NCI-H1105 (cell line): ENCODE data around the gene CTCFL.
"Not testable (repeated sequence)": the region's sequence is repeated elsewhere in the genome, so short reads cannot be mapped to it uniquely, and the experiment has no call there.

Experiments
- DNase-seq: peaks from one replicate; lab custom pipeline; 2025; lab: John Stamatoyannopoulos, UW

The CTCFL gene

GRCh38 chr20:57480444-57481160, 44.3 kb downstream of the CTCFL start:
- DNase-seq: no peak

GRCh38 chr20:57479196-57479595, 45.7 kb downstream of the CTCFL start:
- no peak for DNase-seq

- no peak for DNase-seq
Measured at GRCh38 chr20:57478176-57478575, 46.8 kb downstream of the CTCFL start.

GRCh38 chr20:57476641-57477461, 48.1 kb downstream of the CTCFL start:
- no peak for DNase-seq

GRCh38 chr20:57476084-57476526, 48.8 kb downstream of the CTCFL start:
- DNase-seq: no peak

- no peak for DNase-seq
Measured at GRCh38 chr20:57475388-57476083, 49.4 kb downstream of the CTCFL start.

GRCh38 chr20:57474816-57475215, 50.1 kb downstream of the CTCFL start:
- no peak for DNase-seq

- DNase-seq: no peak
Measured at GRCh38 chr20:57474205-57474604, 50.7 kb downstream of the CTCFL start.

GRCh38 chr20:57473246-57474048, 51.5 kb downstream of the CTCFL start:
- DNase-seq: no peak

GRCh38 chr20:57472474-57472873, 52.5 kb downstream of the CTCFL start:
- not testable (repeated sequence) for DNase-seq

GRCh38 chr20:57471496-57472372, 53.2 kb downstream of the CTCFL start:
- no peak for DNase-seq

- no peak for DNase-seq
Measured at GRCh38 chr20:57470666-57471495, 54.1 kb downstream of the CTCFL start.

- no peak for DNase-seq
Measured at GRCh38 chr20:57470212-57470522, 54.8 kb downstream of the CTCFL start.

GRCh38 chr20:57469418-57470211, 55.3 kb downstream of the CTCFL start:
- DNase-seq: no peak

- DNase-seq: no peak
Measured at GRCh38 chr20:57468523-57469417, 56.2 kb downstream of the CTCFL start.

GRCh38 chr20:57467742-57468141, 57.2 kb downstream of the CTCFL start:
- no peak for DNase-seq

GRCh38 chr20:57465943-57466342, 59.0 kb downstream of the CTCFL start:
- no peak for DNase-seq

GRCh38 chr20:57465486-57465885, 59.5 kb downstream of the CTCFL start:
- no peak for DNase-seq
